Fibroblast of the aortic adventitia (primary cell): ENCODE results near the gene COL4A1. TPM values are rescaled to one million over a fixed set of nuclear protein-coding genes. Genes with fewer than 3 reads are reported as not detected.

Experiments
- DNase-seq: peaks from one replicate; pipeline ENCODE4 v3.0.0-alpha.2; 2010; ENCODE audit warnings: low read depth
- H3K4me3 ChIP-seq: 2 replicates; pipeline ENCODE4 v1.5.1; 2011; ENCODE audit warnings: low read depth, mild to moderate bottlenecking, control low read depth, low read length, moderate library complexity
- CTCF ChIP-seq: IDR thresholded peaks from 2 replicates; pipeline ENCODE4 v1.5.1; 2011; ENCODE audit warnings: mild to moderate bottlenecking, low read length, control low read depth, inconsistent platforms; ENCODE audit not compliant: insufficient read depth
- total RNA-seq: library from RNA; depleted of rRNA; stranded (reverse); fragments of >200 nt; gene quantifications from 2 replicates; pipeline ENCODE4 v1.2.3, GENCODE V29; 2012; ENCODE audit warnings: low replicate concordance

COL4A1 gene
- total RNA-seq, 1 donor, result 43.7 TPM

GRCh38 chr13:110168999-110169933, 137.7 kb downstream of the COL4A1 start:
- TF ChIP-seq CTCF, result no peak
- H3K4me3 ChIP-seq, result no peak overlapping the region
- no peak for DNase-seq

- no peak overlapping the region for H3K4me3 ChIP-seq
- DNase-seq, result no peak
These were observed 140.4 kb downstream of the COL4A1 start for GRCh38 chr13:110166598-110166997.

GRCh38 chr13:110164706-110165105, 142.3 kb downstream of the COL4A1 start:
- H3K4me3 ChIP-seq, result no peak overlapping the region
- DNase-seq, result no peak
- TF ChIP-seq CTCF, result no peak

More at GRCh38 chr13:110166598-110166997, 140.4 kb downstream of the COL4A1 start:
- no peak for TF ChIP-seq CTCF

GRCh38 chr13:110162866-110163658, 143.9 kb downstream of the COL4A1 start:
- H3K4me3 ChIP-seq, result no peak overlapping the region
- DNase-seq, result no peak
- TF ChIP-seq CTCF, result no peak

GRCh38 chr13:110162053-110162452, 144.9 kb downstream of the COL4A1 start:
- no peak for TF ChIP-seq CTCF

GRCh38 chr13:110161112-110161882, 145.7 kb downstream of the COL4A1 start:
- no peak overlapping the region for H3K4me3 ChIP-seq
- no peak for DNase-seq
- TF ChIP-seq CTCF, result no peak

More at GRCh38 chr13:110162053-110162452, 144.9 kb downstream of the COL4A1 start:
- DNase-seq, result no peak
- H3K4me3 ChIP-seq, result no peak overlapping the region
